HL-60/S4 treated with phorbol 12-myristate 13-acetate at 8.2 ng/mL for 4 days and 3 days (cell line): ENCODE results near the gene MOV10L1.
"Not testable (repeated sequence)": the region's sequence is repeated elsewhere in the genome, so short reads cannot be mapped to it uniquely, and the experiment has no call there.

Experiments
- in situ Hi-C: fragments of 300-500 bp; cut with MboI; formaldehyde crosslinking; loops from 2 replicates; pipeline ENCODE4 v1.15.0; 2022; ENCODE audit warnings: low sequenced_read_pairs

MOV10L1 gene

GRCh38 chr22:50076646-50077535 is 12.9 kb upstream of the MOV10L1 start:
- in situ Hi-C loops, result no loop called here

GRCh38 chr22:50078246-50078645 is 11.6 kb upstream of the MOV10L1 start:
- in situ Hi-C loops, result no loop called here

GRCh38 chr22:50078761-50079160 is 11.0 kb upstream of the MOV10L1 start:
- in situ Hi-C loops, result no loop called here

- in situ Hi-C loops, result no loop called here
Observed at GRCh38 chr22:50080077-50080465, 9.7 kb upstream of the MOV10L1 start.

- in situ Hi-C loops, result no loop called here
Observed at GRCh38 chr22:50081426-50082196, 8.2 kb upstream of the MOV10L1 start.

- in situ Hi-C loops, result no loop called here
Observed at GRCh38 chr22:50082197-50082715, 7.5 kb upstream of the MOV10L1 start.

- in situ Hi-C loops, result no loop called here
Observed at GRCh38 chr22:50082961-50083461, 6.8 kb upstream of the MOV10L1 start.

GRCh38 chr22:50083462-50084079 is 6.2 kb upstream of the MOV10L1 start:
- in situ Hi-C loops, result no loop called here

GRCh38 chr22:50084080-50084477 is 5.7 kb upstream of the MOV10L1 start:
- in situ Hi-C loops, result no loop called here

GRCh38 chr22:50084614-50085021 is 5.2 kb upstream of the MOV10L1 start:
- in situ Hi-C loops, result no loop called here

GRCh38 chr22:50085211-50085972 is 4.4 kb upstream of the MOV10L1 start, which contains the start of gene MLC1:
Gene MLC1 (minus strand): TSS chr22:50085426. CDS start chr22:50084902, 524 bp downstream.
- in situ Hi-C loops, result no loop called here

GRCh38 chr22:50086526-50086925 is 3.3 kb upstream of the MOV10L1 start:
- in situ Hi-C loops, result no loop called here

- in situ Hi-C loops, result not testable (repeated sequence)
Observed at GRCh38 chr22:50086975-50087374, 2.8 kb upstream of the MOV10L1 start.

- in situ Hi-C loops, result no loop called here
Observed at GRCh38 chr22:50087646-50088045, 2.2 kb upstream of the MOV10L1 start.

- in situ Hi-C loops, result no loop called here
Observed at GRCh38 chr22:50088096-50088495, 1.7 kb upstream of the MOV10L1 start.

- in situ Hi-C loops, result no loop called here
Observed at GRCh38 chr22:50089231-50089630, 575 bp upstream of the MOV10L1 start.

- in situ Hi-C loops, result no loop called here
Observed at GRCh38 chr22:50090412-50090714, 557 bp downstream of the MOV10L1 start.

- in situ Hi-C loops, result no loop called here
Observed at GRCh38 chr22:50091092-50091768, 1.4 kb downstream of the MOV10L1 start.

- in situ Hi-C loops, result no loop called here
Observed at GRCh38 chr22:50092342-50092741, 2.5 kb downstream of the MOV10L1 start.

GRCh38 chr22:50098052-50098451 is 8.2 kb downstream of the MOV10L1 start:
- in situ Hi-C loops, result no loop called here
